ENCODE results near the gene CYB5R2.
"Not testable (repeated sequence)": the region's sequence is repeated elsewhere in the genome, so short reads cannot be mapped to it uniquely, and the experiment has no call there.

CYB5R2 gene

GRCh38 chr11:7664867-7665266 lies 8.4 kb downstream of the CYB5R2 start:
- ChIA-PET POLR2A (no interaction called here), CTCF (interaction anchor here (0.8 to 3.1 kb wide), 11 partner anchors 8 to 567 kb away, joined by 3 to 11 read pairs (median 5); no protein-coding TSS in a partner anchor)
- H3K9me3 ChIP-seq (ENCODE audit: control extremely low read depth in 1 of 5, control insufficient read depth in 4 of 5, insufficient read depth in 2 of 5, low read depth in 1 of 5, low read length in 4 of 5) = peaks cover 0 to 2% (median 0%) of the 10 kb centered on the region in 5 experiments
- H3K36me3 ChIP-seq (ENCODE audit: control insufficient read depth in 4 of 4, insufficient read depth in 4 of 4, low read length in 3 of 4) = no peaks in the 10 kb centered on the region
- H3K4me3 ChIP-seq (ENCODE audit: control insufficient read depth in 1 of 7, extremely low read depth in 1 of 7, insufficient read depth in 4 of 7, low read depth in 2 of 7, low read length in 6 of 7) = no peak overlapping the region
- no peak for DNase-seq
- peaks cover 0 to 32% (median 7%) of the 10 kb centered on the region in 5 experiments for H3K27me3 ChIP-seq (replicated peaks in 2 of 5; ENCODE audit: control insufficient read depth in 4 of 5, insufficient read depth in 5 of 5, low read length in 4 of 5)
- 86% methylated on average over 6 of the region's 6 CpGs for WGBS (ENCODE audit: insufficient coverage)
- H3K4me1 ChIP-seq (ENCODE audit: control extremely low read depth in 1 of 4, control insufficient read depth in 4 of 4, insufficient read depth in 4 of 4, low read length in 3 of 4) = no peaks in the 10 kb centered on the region
- H3K27ac ChIP-seq (ENCODE audit: insufficient read depth in 1 of 2, low read depth in 1 of 2, low read length in 2 of 2, poor library complexity in 1 of 2, severe bottlenecking in 2 of 2) = no peak overlapping the region

GRCh38 chr11:7663531-7663930 lies 9.8 kb downstream of the CYB5R2 start:
- H3K36me3 ChIP-seq (ENCODE audit: control insufficient read depth in 4 of 4, insufficient read depth in 4 of 4, low read length in 3 of 4); H3K4me1 ChIP-seq (ENCODE audit: control extremely low read depth in 1 of 4, control insufficient read depth in 4 of 4, insufficient read depth in 4 of 4, low read length in 3 of 4); H3K27ac ChIP-seq (ENCODE audit: insufficient read depth in 1 of 2, low read depth in 1 of 2, low read length in 2 of 2, poor library complexity in 1 of 2, severe bottlenecking in 2 of 2); DNase-seq; POLR2A ChIA-PET; H3K9me3 ChIP-seq (ENCODE audit: control extremely low read depth in 1 of 5, control insufficient read depth in 4 of 5, insufficient read depth in 2 of 5, low read depth in 1 of 5, low read length in 4 of 5); H3K4me3 ChIP-seq (ENCODE audit: control insufficient read depth in 1 of 7, extremely low read depth in 1 of 7, insufficient read depth in 4 of 7, low read depth in 2 of 7, low read length in 6 of 7); CTCF ChIA-PET: not testable (repeated sequence)
- peaks cover 0 to 32% (median 7%) of the 10 kb centered on the region in 5 experiments for H3K27me3 ChIP-seq (replicated peaks in 2 of 5; ENCODE audit: control insufficient read depth in 4 of 5, insufficient read depth in 5 of 5, low read length in 4 of 5)
- 100% methylated on average over 4 of the region's 16 CpGs for WGBS (ENCODE audit: insufficient coverage)

- no peaks in the 10 kb centered on the region for H3K9me3 ChIP-seq (ENCODE audit: control extremely low read depth in 1 of 5, control insufficient read depth in 4 of 5, insufficient read depth in 2 of 5, low read depth in 1 of 5, low read length in 4 of 5)
- DNase-seq = peak; percentile 45 to 70 (median 65)
- peaks cover 0 to 37% (median 10%) of the 10 kb centered on the region in 5 experiments for H3K27me3 ChIP-seq (replicated peaks in 2 of 5; ENCODE audit: control insufficient read depth in 4 of 5, insufficient read depth in 5 of 5, low read length in 4 of 5)
- CTCF ChIA-PET = interaction anchor here (0.5 to 5.2 kb wide), 16 partner anchors 9 to 1158 kb away, joined by 3 to 20 read pairs (median 4); no protein-coding TSS in a partner anchor
- no peak overlapping the region for H3K4me3 ChIP-seq (ENCODE audit: control insufficient read depth in 1 of 7, extremely low read depth in 1 of 7, insufficient read depth in 4 of 7, low read depth in 2 of 7, low read length in 6 of 7)
- POLR2A ChIA-PET = no interaction called here
- 72% methylated on average over 13 of the region's 15 CpGs for WGBS (ENCODE audit: insufficient coverage)
- H3K36me3 ChIP-seq (ENCODE audit: control insufficient read depth in 4 of 4, insufficient read depth in 4 of 4, low read length in 3 of 4) = no peaks in the 10 kb centered on the region
- no peaks in the 10 kb centered on the region for H3K4me1 ChIP-seq (ENCODE audit: control extremely low read depth in 1 of 4, control insufficient read depth in 4 of 4, insufficient read depth in 4 of 4, low read length in 3 of 4)
- no peak overlapping the region for H3K27ac ChIP-seq (ENCODE audit: insufficient read depth in 1 of 2, low read depth in 1 of 2, low read length in 2 of 2, poor library complexity in 1 of 2, severe bottlenecking in 2 of 2)
Measured at GRCh38 chr11:7657306-7658025, 15.8 kb downstream of the CYB5R2 start.

GRCh38 chr11:7656704-7657103 lies 16.6 kb downstream of the CYB5R2 start:
- H3K4me3 ChIP-seq (ENCODE audit: control insufficient read depth in 1 of 7, extremely low read depth in 1 of 7, insufficient read depth in 4 of 7, low read depth in 2 of 7, low read length in 6 of 7) = no peak overlapping the region
- H3K27me3 ChIP-seq (replicated peaks in 2 of 5; ENCODE audit: control insufficient read depth in 4 of 5, insufficient read depth in 5 of 5, low read length in 4 of 5) = peaks cover 0 to 45% (median 10%) of the 10 kb centered on the region in 5 experiments
- peaks cover 0 to 2% (median under 1%) of the 10 kb centered on the region in 4 experiments for H3K4me1 ChIP-seq (ENCODE audit: control extremely low read depth in 1 of 4, control insufficient read depth in 4 of 4, insufficient read depth in 4 of 4, low read length in 3 of 4)
- H3K36me3 ChIP-seq (ENCODE audit: control insufficient read depth in 4 of 4, insufficient read depth in 4 of 4, low read length in 3 of 4) = no peaks in the 10 kb centered on the region
- CTCF ChIA-PET = interaction anchor here (0.8 to 5.2 kb wide), 14 partner anchors 9 to 558 kb away, joined by 3 to 20 read pairs (median 4); no protein-coding TSS in a partner anchor
- no peak overlapping the region for H3K27ac ChIP-seq (ENCODE audit: insufficient read depth in 1 of 2, low read depth in 1 of 2, low read length in 2 of 2, poor library complexity in 1 of 2, severe bottlenecking in 2 of 2)
- DNase-seq = no peak
- H3K9me3 ChIP-seq (ENCODE audit: control extremely low read depth in 1 of 5, control insufficient read depth in 4 of 5, insufficient read depth in 2 of 5, low read depth in 1 of 5, low read length in 4 of 5) = no peaks in the 10 kb centered on the region
- 97% methylated on average over 11 of the region's 11 CpGs for WGBS (ENCODE audit: insufficient coverage)
- POLR2A ChIA-PET = no interaction called here

- Histone ChIP-seq H3K4me1 (ENCODE audit: control extremely low read depth in 1 of 4, control insufficient read depth in 4 of 4, insufficient read depth in 4 of 4, low read length in 3 of 4) (peaks cover 0 to 12% (median 5%) of the 10 kb centered on the region in 4 experiments), H3K9me3 (ENCODE audit: control extremely low read depth in 1 of 5, control insufficient read depth in 4 of 5, insufficient read depth in 2 of 5, low read depth in 1 of 5, low read length in 4 of 5) (no peaks in the 10 kb centered on the region), H3K36me3 (ENCODE audit: control insufficient read depth in 4 of 4, insufficient read depth in 4 of 4, low read length in 3 of 4) (no peaks in the 10 kb centered on the region), H3K27ac (ENCODE audit: insufficient read depth in 1 of 2, low read depth in 1 of 2, low read length in 2 of 2, poor library complexity in 1 of 2, severe bottlenecking in 2 of 2) (no peak overlapping the region), H3K27me3 (replicated peaks in 2 of 5; ENCODE audit: control insufficient read depth in 4 of 5, insufficient read depth in 5 of 5, low read length in 4 of 5) (peaks cover 0 to 49% (median 12%) of the 10 kb centered on the region in 5 experiments), H3K4me3 (ENCODE audit: control insufficient read depth in 1 of 7, extremely low read depth in 1 of 7, insufficient read depth in 4 of 7, low read depth in 2 of 7, low read length in 6 of 7) (no peak overlapping the region)
- 88% methylated on average over 13 of the region's 14 CpGs for WGBS (ENCODE audit: insufficient coverage)
- DNase-seq = no peak
- CTCF ChIA-PET = interaction anchor here (1.0 to 5.2 kb wide), 7 partner anchors 10 to 512 kb away, joined by 3 to 20 read pairs (median 4); no protein-coding TSS in a partner anchor
- POLR2A ChIA-PET = no interaction called here
Measured at GRCh38 chr11:7655253-7656217, 17.8 kb downstream of the CYB5R2 start.

- H3K27me3 ChIP-seq (replicated peaks in 2 of 5; ENCODE audit: control insufficient read depth in 4 of 5, insufficient read depth in 5 of 5, low read length in 4 of 5) = peaks cover 0 to 61% (median 15%) of the 10 kb centered on the region in 5 experiments
- no peaks in the 10 kb centered on the region for H3K36me3 ChIP-seq (ENCODE audit: control insufficient read depth in 4 of 4, insufficient read depth in 4 of 4, low read length in 3 of 4)
- WGBS (ENCODE audit: insufficient coverage) = 93% methylated on average over 4 of the region's 4 CpGs
Measured at GRCh38 chr11:7654195-7654705, 19.1 kb downstream of the CYB5R2 start.

More at GRCh38 chr11:7654195-7654705, 19.1 kb downstream of the CYB5R2 start:
- ChIA-PET POLR2A (no interaction called here), CTCF (interaction anchor here (1.3 to 5.2 kb wide), 5 partner anchors 11 to 301 kb away, joined by 3 to 20 read pairs (median 4); no protein-coding TSS in a partner anchor)
- Histone ChIP-seq H3K9me3 (ENCODE audit: control extremely low read depth in 1 of 5, control insufficient read depth in 4 of 5, insufficient read depth in 2 of 5, low read depth in 1 of 5, low read length in 4 of 5) (no peaks in the 10 kb centered on the region), H3K4me1 (ENCODE audit: control extremely low read depth in 1 of 4, control insufficient read depth in 4 of 4, insufficient read depth in 4 of 4, low read length in 3 of 4) (peaks cover 0 to 12% (median 5%) of the 10 kb centered on the region in 4 experiments), H3K27ac (ENCODE audit: insufficient read depth in 1 of 2, low read depth in 1 of 2, low read length in 2 of 2, poor library complexity in 1 of 2, severe bottlenecking in 2 of 2) (no peak overlapping the region), H3K4me3 (ENCODE audit: control insufficient read depth in 1 of 7, extremely low read depth in 1 of 7, insufficient read depth in 4 of 7, low read depth in 2 of 7, low read length in 6 of 7) (no peak overlapping the region)
- DNase-seq = no peak

Measured in common myeloid progenitor, CD34-positive (primary cell).